Motor neuron (in vitro differentiated cells): ENCODE data around the gene AUTS2. TPM values are rescaled to one million over a fixed set of nuclear protein-coding genes. Genes with fewer than 3 reads are reported as not detected.
A peak's percentile ranks its signal among the peaks of the same experiment; 100 is the strongest.

Experiments used
- ATAC-seq, 8 experiments: fragments of 200-7000 bp; cut with Tn5 transposase; replicated peaks in 6 of 8; 2 replicates each; pipeline ENCODE4 v1.8.0; 2021; ENCODE audit warnings: mild to moderate bottlenecking in 8 of 8, moderate library complexity in 8 of 8
- H3K27ac ChIP-seq, 2 donors: fragments of 250-450 bp; sonication (Bioruptor Pico); 2 replicates each; pipeline ENCODE4 v1.9.0; 2021; ENCODE audit warnings: antibody characterized with exemption in 2 of 2, mild to moderate bottlenecking in 2 of 2, moderate library complexity in 1 of 2
- H3K4me1 ChIP-seq, 2 donors: fragments of 250-450 bp; sonication (Bioruptor Pico); replicated peaks in 1 of 2; 2 replicates each; pipeline ENCODE4 v1.6.1; 2021; ENCODE audit warnings: antibody characterized with exemption in 2 of 2, mild to moderate bottlenecking in 2 of 2, moderate library complexity in 1 of 2
- H3K4me3 ChIP-seq, 5 donors: fragments of 250-450 bp; sonication (Bioruptor Pico); 2 replicates each; pipeline ENCODE4 v1.9.0; 2021; ENCODE audit warnings: antibody characterized with exemption in 5 of 5, mild to moderate bottlenecking in 5 of 5, moderate library complexity in 4 of 5
- WGBS, 10 experiments: fragments of 450-650 bp; shearing (Covaris generic); methylation state at CpG; one replicate each; pipeline ENCODE4 v1.0.0; 2022; 5-methylcytosine and 5-hydroxymethylcytosine counted together
- in situ Hi-C, 9 experiments: fragments of 400-800 bp; cut with MboI; loops; one replicate each; pipeline ENCODE4 v1.15.0; 2021; ENCODE audit warnings: low sequenced_read_pairs in 9 of 9, low pct_unique_long_range_greater_than_20kb in 2 of 9; ENCODE audit not compliant: unreplicated experiment in 9 of 9
- total RNA-seq, 8 experiments: library from RNA; unstranded; fragments of 300-600 nt; gene quantifications; 2 replicates each; pipeline versions ENCODE4 v1.2.3 to v1.2.4, GENCODE V29; 2022

The AUTS2 gene
- total RNA-seq, 8 experiments from 2014 or later: 0.49 to 68.6 (median 32.2) TPM

- Histone ChIP-seq H3K4me3 (no peak overlapping the region), H3K4me1 (peaks cover 3 to 12% of the 10 kb centered on the region in 2 donors), H3K27ac (no peak overlapping the region)
- no peak for ATAC-seq
- 44 to 100% (median 95%) methylated on average over 1 to 3 of the region's 3 CpGs; no CpG with 5 or more reads in 1 of the 10 experiments for WGBS, 10 experiments
- in situ Hi-C loops: no loop called here
Observed at GRCh38 chr7:70340236-70340635, 742.0 kb downstream of the AUTS2 start.

GRCh38 chr7:70341446-70341845, 743.2 kb downstream of the AUTS2 start:
- H3K4me3 ChIP-seq: no peak overlapping the region
- WGBS, 10 experiments: 54 to 100% (median 100%) methylated on average over 1 to 2 of the region's 2 CpGs; no CpG with 5 or more reads in 1 of the 10 experiments
- peaks cover 0 to 10% of the 10 kb centered on the region in 2 donors for H3K4me1 ChIP-seq
- no peak overlapping the region for H3K27ac ChIP-seq
- in situ Hi-C loops: no loop called here
- ATAC-seq: no peak

- Histone ChIP-seq H3K27ac (no peak overlapping the region), H3K4me3 (no peak overlapping the region), H3K4me1 (peaks cover 0 to 10% of the 10 kb centered on the region in 2 donors)
- in situ Hi-C loops: no loop called here
- 27 to 100% (median 76%) methylated on average over 1 to 2 of the region's 2 CpGs; no CpG with 5 or more reads in 3 of the 10 experiments for WGBS, 10 experiments
- ATAC-seq: no peak
Observed at GRCh38 chr7:70343519-70343918, 745.2 kb downstream of the AUTS2 start.

DNA sequence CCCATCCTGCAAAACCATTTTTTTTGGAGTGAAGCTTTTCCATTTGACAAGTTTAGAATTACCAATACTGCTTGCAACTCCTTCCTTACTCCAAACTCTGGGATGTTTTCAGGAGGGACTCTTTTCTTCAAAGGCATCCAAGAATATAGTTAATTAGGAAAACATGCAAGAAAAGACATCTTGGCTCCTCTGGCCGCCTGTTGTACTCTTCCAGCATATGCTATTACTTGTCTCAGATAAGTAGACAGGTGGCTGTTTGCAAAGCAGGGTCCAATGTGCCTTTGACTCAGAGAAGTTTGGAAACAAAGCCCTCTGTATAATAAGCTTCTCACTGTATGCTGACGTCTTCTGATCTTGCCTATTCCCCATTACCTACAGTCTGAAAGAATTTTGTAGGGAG, 746.5 kb downstream of the AUTS2 start:
- no peak for ATAC-seq
- in situ Hi-C loops: no loop called here
- peaks cover 0 to 10% of the 10 kb centered on the region in 2 donors for H3K4me1 ChIP-seq
- WGBS, 10 experiments: 10 to 100% (median 76%) methylated on average over 1 to 2 of the region's 2 CpGs; no CpG with 5 or more reads in 2 of the 10 experiments
- no peak overlapping the region for H3K27ac ChIP-seq
- no peak overlapping the region for H3K4me3 ChIP-seq

GRCh38 chr7:70346844-70347462, 748.7 kb downstream of the AUTS2 start:
- H3K27ac ChIP-seq: no peak overlapping the region
- ATAC-seq: no peak
- in situ Hi-C loops: no loop called here
- no peak overlapping the region for H3K4me3 ChIP-seq
- peaks cover 0 to 2% of the 10 kb centered on the region in 2 donors for H3K4me1 ChIP-seq
- WGBS, 10 experiments: 18 to 96% (median 85%) methylated on average over 1 to 5 of the region's 5 CpGs; no CpG with 5 or more reads in 2 of the 10 experiments

- no peak overlapping the region for H3K4me3 ChIP-seq
- ATAC-seq: no peak
- H3K4me1 ChIP-seq: no peaks in the 10 kb centered on the region
- 38 to 100% (median 100%) methylated on average over 1 to 3 of the region's 3 CpGs; no CpG with 5 or more reads in 1 of the 10 experiments for WGBS, 10 experiments
- in situ Hi-C loops: no loop called here
- no peak overlapping the region for H3K27ac ChIP-seq
Observed at GRCh38 chr7:70347463-70348254, 749.4 kb downstream of the AUTS2 start.

- WGBS, 10 experiments: 71 to 100% (median 100%) methylated on average over 1 to 2 of the region's 2 CpGs; no CpG with 5 or more reads in 3 of the 10 experiments
- in situ Hi-C loops: no loop called here
- H3K4me1 ChIP-seq: peaks cover 0 to 3% of the 10 kb centered on the region in 2 donors
- no peak overlapping the region for H3K27ac ChIP-seq
- no peak for ATAC-seq
- no peak overlapping the region for H3K4me3 ChIP-seq
Observed at GRCh38 chr7:70349031-70349430, 750.8 kb downstream of the AUTS2 start.

DNA sequence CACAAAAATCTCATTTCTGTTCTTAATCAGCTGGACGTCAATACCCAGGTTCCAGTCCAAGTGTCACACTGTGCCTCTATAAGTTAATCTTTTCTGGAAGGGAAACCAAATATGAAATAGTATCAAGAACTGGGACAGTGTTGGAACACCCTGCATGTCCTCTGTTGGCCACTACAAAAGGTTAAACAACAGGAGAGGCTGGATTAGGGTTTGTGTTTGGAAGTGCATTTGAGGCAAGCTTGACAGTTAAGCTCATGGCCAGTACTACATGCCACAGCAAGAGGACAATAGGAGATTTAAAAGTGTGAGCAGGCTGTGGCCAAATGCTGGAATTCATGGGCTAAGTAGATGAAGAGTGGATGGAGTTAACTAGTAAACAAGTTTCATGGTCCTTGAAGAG, 751.5 kb downstream of the AUTS2 start:
- no peak for ATAC-seq
- 27 to 100% (median 94%) methylated on average over 1 of the region's 1 CpG; no CpG with 5 or more reads in 2 of the 10 experiments for WGBS, 10 experiments
- H3K4me1 ChIP-seq: peaks cover 0 to 3% of the 10 kb centered on the region in 2 donors
- in situ Hi-C loops: no loop called here
- H3K4me3 ChIP-seq: no peak overlapping the region
- no peak overlapping the region for H3K27ac ChIP-seq

DNA sequence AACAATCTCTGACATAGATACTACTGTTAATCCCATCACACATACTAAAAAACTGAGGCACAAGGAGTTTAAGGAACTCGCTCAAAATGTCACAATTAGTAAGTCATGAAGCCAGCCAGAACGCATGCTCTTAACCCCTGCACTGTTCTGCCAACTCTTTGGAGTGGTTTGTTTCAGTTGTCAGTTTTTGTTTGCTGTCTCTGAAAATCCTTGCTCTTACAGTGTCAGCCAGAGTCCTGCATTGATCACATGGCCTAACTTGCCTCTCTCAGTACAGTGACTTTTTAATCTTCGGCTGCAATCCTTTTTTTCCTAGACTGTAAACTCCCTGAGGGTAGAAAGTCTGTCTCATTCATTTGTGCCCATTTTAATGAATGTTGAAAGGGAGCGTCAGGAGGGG, 753.8 kb downstream of the AUTS2 start:
- H3K4me1 ChIP-seq: peaks cover 5 to 16% of the 10 kb centered on the region in 2 donors
- H3K27ac ChIP-seq: no peak overlapping the region
- ATAC-seq: no peak
- in situ Hi-C loops: no loop called here
- H3K4me3 ChIP-seq: no peak overlapping the region
- 52 to 100% (median 89%) methylated on average over 1 to 4 of the region's 4 CpGs for WGBS, 10 experiments

- in situ Hi-C loops: no loop called here
- peaks cover 5 to 16% of the 10 kb centered on the region in 2 donors for H3K4me1 ChIP-seq
- H3K4me3 ChIP-seq: no peak overlapping the region
- 0 to 100% (median 88%) methylated on average over 1 to 2 of the region's 2 CpGs for WGBS, 10 experiments
- ATAC-seq: no peak
- H3K27ac ChIP-seq: no peak overlapping the region
Observed at GRCh38 chr7:70352906-70353305, 754.6 kb downstream of the AUTS2 start.

DNA sequence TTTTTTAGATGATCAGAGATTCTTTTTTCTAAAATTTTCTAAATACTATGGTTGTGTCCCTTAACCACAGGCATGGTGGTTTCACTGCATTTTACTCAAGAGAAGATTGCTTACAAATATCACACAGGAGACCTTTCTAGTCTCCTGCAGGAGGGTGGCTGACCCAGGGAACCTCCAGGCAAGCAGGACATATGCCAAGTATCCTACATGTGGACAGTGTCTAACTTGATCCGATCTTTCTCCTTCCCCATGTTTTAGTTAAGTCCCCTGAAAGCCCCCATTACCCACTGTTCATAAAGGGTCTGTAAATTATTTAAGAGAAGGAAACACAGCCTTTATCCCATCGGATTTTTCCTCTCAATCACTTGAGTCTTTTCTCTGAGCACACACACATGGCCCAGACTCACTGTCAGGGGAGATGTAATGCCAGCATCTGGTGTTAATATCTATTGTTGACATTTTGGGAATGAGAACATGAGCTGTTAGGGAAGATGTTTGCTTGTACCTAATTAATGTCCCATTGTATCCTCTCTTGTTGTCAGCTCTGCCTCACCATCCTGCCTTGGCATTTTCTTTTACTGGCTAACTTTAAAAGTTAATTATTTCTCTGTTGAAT, 755.2 kb downstream of the AUTS2 start:
- in situ Hi-C loops: no loop called here
- peak in 1 of 8 experiments; percentile 24 for ATAC-seq
- WGBS, 10 experiments: 0 to 78% (median 38%) methylated on average over 1 to 2 of the region's 2 CpGs

GRCh38 chr7:70353946-70354335, 755.7 kb downstream of the AUTS2 start:
- in situ Hi-C loops: no loop called here
- Histone ChIP-seq H3K4me1 (peaks cover 5 to 16% of the 10 kb centered on the region in 2 donors), H3K4me3 (no peak overlapping the region), H3K27ac (no peak overlapping the region)
- no peak for ATAC-seq
- 0 to 94% (median 82%) methylated on average over 2 to 4 of the region's 4 CpGs for WGBS, 10 experiments

More for the DNA sequence above, 755.2 kb downstream of the AUTS2 start:
- peaks cover 5 to 16% of the 10 kb centered on the region in 2 donors for H3K4me1 ChIP-seq
- no peak overlapping the region for H3K4me3 ChIP-seq
- H3K27ac ChIP-seq: no peak overlapping the region
